ENCODE data around the gene FCRL4.

DNA sequence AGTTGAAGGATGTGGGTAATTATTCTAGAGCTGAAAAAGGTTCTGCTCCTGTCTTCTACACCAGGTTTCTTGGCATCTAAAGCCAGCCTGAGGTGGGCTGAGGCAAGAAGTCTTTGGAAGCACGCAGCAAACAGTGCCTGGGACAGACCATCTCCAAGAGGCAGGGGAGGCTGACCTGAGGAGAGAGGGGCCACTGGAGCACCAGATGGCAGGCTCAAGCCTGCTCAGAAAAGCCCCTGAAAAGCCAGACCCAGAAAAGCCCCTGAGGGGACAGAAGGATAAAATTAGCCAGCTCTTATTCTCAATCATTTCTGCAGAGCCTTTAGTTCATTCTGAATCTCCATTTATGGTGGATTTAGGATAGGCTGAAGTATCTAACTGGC lies 17.1 kb downstream of the FCRL4 start:
- TF ChIP-seq POLR2AphosphoS5 (IDR thresholded peaks at IDR 0.05; ENCODE audit: low read depth, low read length) (no peak), POLR2A (IDR thresholded peaks at IDR 0.05; ENCODE audit: low read depth, low read length) (no peak), TAF1 (IDR thresholded peaks at IDR 0.05; ENCODE audit: low read depth, low read length) (no peak), PAX5 (IDR thresholded peaks at IDR 0.05; ENCODE audit: insufficient read depth, low read length, severe bottlenecking) (no peak), SPI1 (IDR thresholded peaks at IDR 0.05; ENCODE audit: low read depth, low read length) (no peak), POU2F2 (IDR thresholded peaks at IDR 0.05; ENCODE audit: low read depth, low read length) (no peak)
